ENCODE data around the gene ALPG. TPM values are rescaled to one million over a fixed set of nuclear protein-coding genes. Genes with fewer than 3 reads are reported as not detected.

ALPG gene
- total and polyA plus RNA-seq, 9 of the 15 experiments (the other 6 are each of a cell fraction or from before 2014, with no cell fraction given): not detected

DNA sequence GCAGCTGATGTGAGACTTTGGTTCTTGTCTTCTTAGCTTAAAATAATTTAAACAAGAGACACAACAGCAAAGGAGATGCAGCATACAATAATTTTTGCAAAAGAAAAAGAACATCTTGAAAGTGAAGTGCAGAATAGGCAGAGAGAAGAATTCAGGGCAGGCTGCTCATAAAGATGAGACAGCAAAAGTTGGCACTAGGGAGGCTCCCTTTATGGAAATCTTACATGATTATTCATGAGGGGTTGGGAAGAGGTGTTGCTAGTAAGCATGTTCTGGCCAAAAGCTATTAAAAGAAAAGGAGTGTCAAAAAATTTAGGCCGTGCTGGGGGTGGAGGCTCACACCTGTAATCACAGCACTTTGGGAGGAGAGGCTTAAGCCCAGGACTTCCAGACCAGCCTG lies 32.3 kb upstream of the ALPG start:
- intact Hi-C loops (cut with micrococcal nuclease): no loop called here
- no TSS peak for BruUV-seq (replicated peaks)

DNA sequence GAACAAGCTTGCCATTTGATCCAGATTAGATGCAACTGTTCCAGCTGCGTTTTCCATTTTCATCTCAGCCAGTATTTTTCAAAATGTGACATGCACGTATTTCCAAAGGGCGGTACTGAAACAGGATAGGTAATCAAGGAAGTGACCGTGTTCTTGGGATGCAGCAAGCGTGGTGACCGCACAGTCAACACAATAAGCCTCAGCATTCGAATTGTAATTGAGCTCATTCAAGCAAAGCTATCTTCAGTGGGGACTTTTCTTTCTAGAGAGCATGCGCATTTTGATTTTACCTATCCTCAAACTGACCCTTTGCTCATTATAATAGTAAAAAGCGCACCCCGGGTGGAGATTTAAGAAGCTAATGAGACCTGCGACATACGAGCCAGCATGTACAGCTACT lies 31.5 kb upstream of the ALPG start:
- Histone ChIP-seq H3K27ac (ENCODE audit: extremely low read depth, low read depth, low read length) (no peak overlapping the region), H3K9ac (ENCODE audit: insufficient read depth in 1 of 2, low read depth in 2 of 2, low read length in 2 of 2) (no peak overlapping the region), H3K79me2 (ENCODE audit: control insufficient read depth, insufficient read depth, low read length) (no peaks in the 10 kb centered on the region), H3K9me1 (ENCODE audit: control insufficient read depth, insufficient read depth, low read length) (no peaks in the 10 kb centered on the region), H3K36me3 (ENCODE audit: control insufficient read depth, insufficient read depth, low read length) (no peaks in the 10 kb centered on the region), H4K20me1 (replicated peaks; ENCODE audit: control insufficient read depth, insufficient read depth, low read length) (no peaks in the 10 kb centered on the region), H3K27me3 (ENCODE audit: control insufficient read depth in 2 of 2, insufficient read depth in 2 of 2, low read length in 2 of 2) (peaks cover 0 to 26% of the 10 kb centered on the region in 2 experiments; a peak in 4 of 5 replicates), H3K9me3 (replicated peaks; ENCODE audit: control insufficient read depth, insufficient read depth, low read depth, low read length) (no peaks in the 10 kb centered on the region), H2AFZ (ENCODE audit: low read depth, low read length) (no peak overlapping the region), H3K4me2 (ENCODE audit: insufficient read depth, low read length) (no peak overlapping the region), H3K4me1 (replicated peaks in 1 of 2; ENCODE audit: control insufficient read depth in 2 of 2, insufficient read depth in 2 of 2, low read length in 2 of 2) (peaks cover 0 to 8% of the 10 kb centered on the region in 2 experiments; a peak in 1 of 5 replicates), H3K4me3 (no peak overlapping the region)
- DNase-seq (ENCODE audit: extremely low read depth in 1 of 4, low spot score in 3 of 4): no peak
- BruUV-seq (replicated peaks): no TSS peak
- POLR2A ChIA-PET: interaction anchor here (0.8 kb wide), 1 partner anchor 91 kb away, joined by 3 read pairs; no protein-coding TSS in a partner anchor
- intact Hi-C loops (cut with micrococcal nuclease) (no loop called here), in situ Hi-C loops (cut with MboI) (no loop called here)
- WGBS (ENCODE audit: insufficient coverage, low coverage, missing lambda C conversion rate): 20% methylated on average over 12 of the region's 12 CpGs
- TF ChIP-seq NCOR1 (IDR thresholded peaks at IDR 0.05) (no peak), KLF16 (IDR thresholded peaks at IDR 0.05) (no peak), PTBP1 (IDR thresholded peaks at IDR 0.05; ENCODE audit: low read depth, low read length) (no peak)
- TF ChIP-seq, protein P1, sequence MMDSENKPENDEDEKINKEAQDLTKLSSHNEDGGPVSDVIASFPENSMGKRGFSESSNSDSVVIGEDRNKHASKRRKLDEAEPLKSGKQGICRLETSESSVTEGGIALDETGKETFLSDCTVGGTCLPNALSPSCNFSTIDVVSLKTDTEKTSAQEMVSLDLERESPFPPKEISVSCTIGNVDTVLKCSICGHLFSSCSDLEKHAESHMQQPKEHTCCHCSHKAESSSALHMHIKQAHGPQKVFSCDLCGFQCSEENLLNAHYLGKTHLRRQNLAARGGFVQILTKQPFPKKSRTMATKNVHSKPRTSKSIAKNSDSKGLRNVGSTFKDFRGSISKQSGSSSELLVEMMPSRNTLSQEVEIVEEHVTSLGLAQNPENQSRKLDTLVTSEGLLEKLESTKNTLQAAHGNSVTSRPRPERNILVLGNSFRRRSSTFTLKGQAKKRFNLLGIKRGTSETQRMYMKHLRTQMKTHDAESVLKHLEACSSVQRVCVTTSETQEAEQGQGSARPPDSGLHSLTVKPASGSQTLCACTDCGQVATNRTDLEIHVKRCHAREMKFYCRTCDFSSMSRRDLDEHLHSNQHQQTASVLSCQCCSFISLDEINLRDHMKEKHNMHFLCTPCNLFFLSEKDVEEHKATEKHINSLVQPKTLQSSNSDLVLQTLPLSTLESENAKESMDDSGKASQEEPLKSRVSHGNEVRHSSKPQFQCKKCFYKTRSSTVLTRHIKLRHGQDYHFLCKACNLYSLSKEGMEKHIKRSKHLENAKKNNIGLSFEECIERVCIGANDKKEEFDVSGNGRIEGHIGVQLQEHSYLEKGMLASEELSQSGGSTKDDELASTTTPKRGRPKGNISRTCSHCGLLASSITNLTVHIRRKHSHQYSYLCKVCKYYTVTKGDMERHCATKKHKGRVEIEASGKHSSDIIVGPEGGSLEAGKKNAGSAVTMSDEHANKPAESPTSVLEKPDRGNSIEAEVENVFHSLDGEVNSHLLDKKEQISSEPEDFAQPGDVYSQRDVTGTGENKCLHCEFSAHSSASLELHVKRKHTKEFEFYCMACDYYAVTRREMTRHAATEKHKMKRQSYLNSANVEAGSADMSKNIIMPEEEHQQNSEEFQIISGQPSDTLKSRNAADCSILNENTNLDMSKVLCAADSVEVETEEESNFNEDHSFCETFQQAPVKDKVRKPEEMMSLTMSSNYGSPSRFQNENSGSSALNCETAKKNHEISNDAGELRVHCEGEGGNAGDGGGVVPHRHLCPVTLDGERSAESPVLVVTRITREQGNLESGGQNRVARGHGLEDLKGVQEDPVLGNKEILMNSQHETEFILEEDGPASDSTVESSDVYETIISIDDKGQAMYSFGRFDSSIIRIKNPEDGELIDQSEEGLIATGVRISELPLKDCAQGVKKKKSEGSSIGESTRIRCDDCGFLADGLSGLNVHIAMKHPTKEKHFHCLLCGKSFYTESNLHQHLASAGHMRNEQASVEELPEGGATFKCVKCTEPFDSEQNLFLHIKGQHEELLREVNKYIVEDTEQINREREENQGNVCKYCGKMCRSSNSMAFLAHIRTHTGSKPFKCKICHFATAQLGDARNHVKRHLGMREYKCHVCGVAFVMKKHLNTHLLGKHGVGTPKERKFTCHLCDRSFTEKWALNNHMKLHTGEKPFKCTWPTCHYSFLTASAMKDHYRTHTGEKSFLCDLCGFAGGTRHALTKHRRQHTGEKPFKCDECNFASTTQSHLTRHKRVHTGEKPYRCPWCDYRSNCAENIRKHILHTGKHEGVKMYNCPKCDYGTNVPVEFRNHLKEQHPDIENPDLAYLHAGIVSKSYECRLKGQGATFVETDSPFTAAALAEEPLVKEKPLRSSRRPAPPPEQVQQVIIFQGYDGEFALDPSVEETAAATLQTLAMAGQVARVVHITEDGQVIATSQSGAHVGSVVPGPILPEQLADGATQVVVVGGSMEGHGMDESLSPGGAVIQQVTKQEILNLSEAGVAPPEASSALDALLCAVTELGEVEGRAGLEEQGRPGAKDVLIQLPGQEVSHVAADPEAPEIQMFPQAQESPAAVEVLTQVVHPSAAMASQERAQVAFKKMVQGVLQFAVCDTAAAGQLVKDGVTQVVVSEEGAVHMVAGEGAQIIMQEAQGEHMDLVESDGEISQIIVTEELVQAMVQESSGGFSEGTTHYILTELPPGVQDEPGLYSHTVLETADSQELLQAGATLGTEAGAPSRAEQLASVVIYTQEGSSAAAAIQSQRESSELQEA (IDR thresholded peaks at IDR 0.05; ENCODE audit: low read depth): no peak
- ATAC-seq: no peak
- FAIRE-seq: no peak
- CTCF ChIA-PET (ENCODE audit: low intra/inter-chr PET ratio): no interaction called here

More for the DNA sequence above, 32.3 kb upstream of the ALPG start:
- ATAC-seq (no peak), FAIRE-seq (no peak), DNase-seq (ENCODE audit: extremely low read depth in 1 of 4, low spot score in 3 of 4) (no peak)
- POLR2A ChIA-PET: no interaction called here
- H2AFZ ChIP-seq (ENCODE audit: low read depth, low read length): no peak overlapping the region
- H3K27ac ChIP-seq (ENCODE audit: extremely low read depth, low read depth, low read length): no peak overlapping the region
- no peaks in the 10 kb centered on the region for H4K20me1 ChIP-seq (replicated peaks; ENCODE audit: control insufficient read depth, insufficient read depth, low read length)
- H3K9ac ChIP-seq (ENCODE audit: insufficient read depth in 1 of 2, low read depth in 2 of 2, low read length in 2 of 2): no peak overlapping the region
- H3K36me3 ChIP-seq (ENCODE audit: control insufficient read depth, insufficient read depth, low read length): no peaks in the 10 kb centered on the region
- H3K9me1 ChIP-seq (ENCODE audit: control insufficient read depth, insufficient read depth, low read length): no peaks in the 10 kb centered on the region
- H3K4me3 ChIP-seq: no peak overlapping the region
- 0% methylated on average over 1 of the region's 1 CpG for WGBS (ENCODE audit: insufficient coverage, low coverage, missing lambda C conversion rate)
- H3K4me2 ChIP-seq (ENCODE audit: insufficient read depth, low read length): no peak overlapping the region
- H3K79me2 ChIP-seq (ENCODE audit: control insufficient read depth, insufficient read depth, low read length): no peaks in the 10 kb centered on the region
- peaks cover 0 to under 1% of the 10 kb centered on the region in 2 experiments; a peak in 1 of 5 replicates for H3K4me1 ChIP-seq (replicated peaks in 1 of 2; ENCODE audit: control insufficient read depth in 2 of 2, insufficient read depth in 2 of 2, low read length in 2 of 2)
- H3K9me3 ChIP-seq (replicated peaks; ENCODE audit: control insufficient read depth, insufficient read depth, low read depth, low read length): no peaks in the 10 kb centered on the region
- no peak for TF ChIP-seq ZNF316 (IDR thresholded peaks at IDR 0.05)
- in situ Hi-C loops (cut with MboI): no loop called here
- peaks cover 0 to 31% of the 10 kb centered on the region in 2 experiments; a peak in 3 of 5 replicates for H3K27me3 ChIP-seq (ENCODE audit: control insufficient read depth in 2 of 2, insufficient read depth in 2 of 2, low read length in 2 of 2)
- CTCF ChIA-PET (ENCODE audit: low intra/inter-chr PET ratio): no interaction called here
